Activated CD8-positive, alpha-beta memory T cell treated with anti-CD3 and anti-CD28 coated beads for 36 hours (primary cell): ENCODE measurements around the gene SOWAHC. TPM values are rescaled to one million over a fixed set of nuclear protein-coding genes. Genes with fewer than 3 reads are reported as not detected.
"Not testable (repeated sequence)": the region's sequence is repeated elsewhere in the genome, so short reads cannot be mapped to it uniquely, and the experiment has no call there.

Source experiments
- CTCF ChIA-PET: fragments of 350-600 bp; sonication (Branson Sonifier 250); formaldehyde crosslinking; loops from one replicate; lab custom pipeline; 2021; ENCODE audit warnings: antibody characterized with exemption; lab: Charles Lee
- POLR2A ChIA-PET: fragments of 350-600 bp; sonication (Branson Sonifier 250); formaldehyde crosslinking; loops from one replicate; lab custom pipeline; 2021; ENCODE audit warnings: antibody characterized with exemption; lab: Charles Lee
- total RNA-seq, 2 experiments: library from RNA; stranded (reverse); gene quantifications; one replicate each; pipeline ENCODE4 v1.2.3, GENCODE V29; 2021

SOWAHC gene, protein sequence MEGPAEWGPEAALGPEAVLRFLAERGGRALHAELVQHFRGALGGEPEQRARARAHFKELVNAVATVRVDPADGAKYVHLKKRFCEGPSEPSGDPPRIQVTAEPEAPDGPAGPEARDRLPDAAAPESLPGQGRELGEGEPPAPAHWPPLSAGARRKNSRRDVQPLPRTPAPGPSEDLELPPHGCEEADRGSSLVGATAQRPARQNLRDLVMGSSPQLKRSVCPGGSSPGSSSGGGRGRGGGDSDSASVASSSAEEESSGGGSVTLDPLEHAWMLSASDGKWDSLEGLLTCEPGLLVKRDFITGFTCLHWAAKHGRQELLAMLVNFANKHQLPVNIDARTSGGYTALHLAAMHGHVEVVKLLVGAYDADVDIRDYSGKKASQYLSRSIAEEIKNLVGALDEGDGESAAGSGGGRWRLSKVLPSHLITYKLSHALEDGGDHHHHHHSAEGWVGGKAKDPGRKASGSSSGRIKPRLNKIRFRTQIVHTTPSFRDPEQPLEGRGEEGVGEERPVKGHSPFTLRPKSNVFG
- total RNA-seq, result under 1 TPM; 0.06 to 0.19 TPM

DNA sequence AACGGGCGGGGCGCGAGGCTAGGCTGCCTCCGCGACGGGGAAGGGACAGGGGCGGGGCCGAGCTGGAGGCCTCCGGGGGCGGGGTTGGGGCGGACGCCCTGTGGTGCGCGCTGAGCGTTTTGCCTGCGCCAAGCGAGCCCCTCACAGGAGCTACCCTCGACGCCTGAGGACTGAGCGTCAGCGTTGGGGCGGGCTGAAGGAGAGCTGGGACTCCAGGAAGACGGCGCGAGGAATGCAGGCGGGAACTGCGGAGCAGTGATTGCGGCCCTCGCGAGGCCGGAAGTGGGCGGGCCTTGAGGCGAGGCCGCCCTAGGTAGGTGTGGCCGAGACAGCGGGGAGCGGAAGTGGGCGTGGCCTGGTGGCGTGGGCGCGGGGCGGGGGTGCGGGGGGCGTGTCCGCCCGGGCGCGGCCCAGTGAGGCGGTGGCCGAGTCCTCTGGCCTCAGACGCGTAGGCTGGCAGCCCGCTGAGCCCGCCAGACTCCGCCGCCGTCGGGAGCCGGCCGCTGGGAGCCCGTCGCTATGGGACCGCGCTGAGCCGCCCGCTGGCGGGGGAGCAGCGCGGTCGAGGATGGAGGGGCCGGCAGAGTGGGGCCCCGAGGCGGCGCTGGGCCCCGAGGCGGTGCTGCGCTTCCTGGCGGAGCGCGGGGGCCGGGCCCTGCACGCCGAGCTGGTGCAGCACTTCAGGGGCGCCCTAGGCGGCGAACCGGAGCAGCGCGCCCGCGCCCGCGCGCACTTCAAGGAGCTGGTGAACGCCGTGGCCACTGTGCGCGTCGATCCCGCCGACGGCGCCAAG lies at the start of gene SOWAHC, which contains the start of gene SEPTIN10:
SOWAHC (plus strand) TSS at position 443 of the 793 bp plus-strand sequence; CDS start at position 569, 126 bp downstream.
SEPTIN10 (minus strand) TSS at position 45 of the 793 bp plus-strand sequence. CDS start 139 bp downstream, outside the sequence.
- CTCF ChIA-PET, result no interaction called here

DNA sequence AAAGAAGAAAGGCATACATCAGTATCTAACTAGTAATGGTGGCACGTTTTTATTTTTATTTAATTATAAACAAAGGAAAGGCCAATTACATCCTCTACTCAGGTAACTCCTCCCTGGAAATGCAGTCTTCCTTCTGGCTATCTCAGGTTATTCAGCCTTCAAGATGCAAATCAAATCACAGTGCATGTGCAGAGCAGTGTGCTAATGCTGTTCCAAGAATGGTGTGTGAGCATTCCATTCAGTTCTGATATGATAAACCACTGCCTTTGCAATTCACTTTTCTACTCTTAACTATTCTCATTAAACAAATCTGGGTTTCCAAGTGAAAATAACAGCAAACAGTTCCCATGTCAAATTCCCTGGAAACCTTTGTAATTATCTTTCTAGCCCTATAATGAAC lies 38.8 kb upstream of the SOWAHC start:
- CTCF ChIA-PET, result no interaction called here
- POLR2A ChIA-PET, result no interaction called here

More for the DNA sequence above, at the start of gene SOWAHC, which contains the start of gene SEPTIN10:
- POLR2A ChIA-PET, result interaction anchor here (0.6 kb wide), 1 partner anchor 20 kb away, joined by 5 read pairs; no protein-coding TSS in a partner anchor

DNA sequence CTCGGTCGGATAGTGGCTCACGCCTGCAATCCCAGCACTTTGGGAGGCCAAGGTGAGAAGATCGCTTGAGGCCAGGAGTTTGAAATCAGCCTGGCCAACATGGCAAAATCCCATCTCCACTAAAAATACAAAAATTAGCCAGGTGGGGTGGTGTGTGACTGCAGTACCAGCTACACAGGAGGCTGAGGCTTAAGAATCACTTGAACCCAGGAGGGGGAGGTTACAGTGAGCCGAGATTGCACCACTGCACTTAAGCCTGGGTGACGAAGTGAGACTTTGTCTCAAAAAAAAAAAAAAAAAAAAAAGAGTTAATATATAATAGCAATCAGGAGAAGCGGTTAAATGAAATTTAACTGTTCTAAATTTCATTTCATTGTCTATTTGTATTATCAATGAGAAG lies 36.5 kb upstream of the SOWAHC start:
- POLR2A ChIA-PET, CTCF ChIA-PET: not testable (repeated sequence)

DNA sequence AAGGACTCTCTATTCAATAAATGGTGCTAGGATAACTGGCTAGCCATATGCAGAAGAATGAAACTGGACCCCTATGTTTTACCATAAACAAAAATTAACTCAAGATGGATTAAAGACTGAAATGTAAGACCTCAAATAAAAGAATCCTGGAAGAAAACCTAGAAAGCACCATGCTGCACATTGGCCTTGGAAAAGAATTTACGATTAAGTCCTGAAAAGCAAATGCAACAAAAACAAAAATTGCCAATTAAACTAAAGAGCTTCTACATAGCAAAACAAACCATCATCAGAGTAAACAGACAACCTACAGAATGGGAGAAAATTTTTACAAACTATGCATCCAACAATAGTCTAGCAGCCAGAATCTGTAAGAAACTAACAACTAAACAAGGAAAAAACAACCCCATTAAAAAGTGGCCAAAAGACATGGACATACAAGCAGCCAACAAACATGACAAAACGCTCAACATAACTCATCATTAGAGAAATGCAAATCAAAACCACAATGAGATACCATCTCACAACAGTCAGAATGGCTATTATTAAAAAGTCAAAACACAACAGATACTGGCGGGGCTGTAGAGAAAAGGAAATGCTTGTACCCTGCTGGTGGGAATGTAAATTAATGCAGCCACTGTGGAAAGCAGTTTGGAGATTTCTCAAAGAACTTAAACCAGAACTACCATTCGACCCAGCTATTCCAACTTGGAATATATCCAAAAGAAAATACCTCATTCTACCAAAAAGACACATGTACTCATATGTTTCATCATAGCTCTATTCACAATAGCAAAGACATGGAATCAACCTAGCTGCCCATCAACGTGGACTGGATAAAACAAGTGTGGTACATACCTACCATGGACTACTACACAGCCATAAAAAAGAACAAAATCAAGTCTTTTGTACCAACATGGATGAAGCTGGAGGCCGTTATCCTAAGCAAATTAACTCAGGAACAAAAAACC lies 31.0 kb upstream of the SOWAHC start:
- ChIA-PET POLR2A (no interaction called here), CTCF (no interaction called here)

DNA sequence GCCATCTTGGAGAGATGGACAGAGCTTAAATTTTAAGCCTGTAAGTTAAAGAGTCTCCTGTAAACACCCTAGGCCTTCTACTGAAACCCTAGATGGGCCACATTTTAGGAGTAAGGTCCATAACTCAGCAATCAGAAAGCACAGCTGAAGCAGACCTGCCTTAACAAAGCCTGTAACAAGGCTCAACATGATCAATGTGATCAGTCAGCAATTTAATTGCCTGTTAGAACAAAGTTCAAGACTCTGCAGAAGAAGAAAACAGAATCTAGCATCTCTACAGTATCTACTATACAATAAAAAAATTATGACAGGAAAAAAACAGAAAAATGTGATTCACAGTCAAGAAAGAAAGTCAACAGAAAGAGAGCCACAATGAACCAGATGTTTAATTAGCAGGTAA lies 27.5 kb upstream of the SOWAHC start:
- CTCF ChIA-PET, result no interaction called here
- POLR2A ChIA-PET, result no interaction called here

DNA sequence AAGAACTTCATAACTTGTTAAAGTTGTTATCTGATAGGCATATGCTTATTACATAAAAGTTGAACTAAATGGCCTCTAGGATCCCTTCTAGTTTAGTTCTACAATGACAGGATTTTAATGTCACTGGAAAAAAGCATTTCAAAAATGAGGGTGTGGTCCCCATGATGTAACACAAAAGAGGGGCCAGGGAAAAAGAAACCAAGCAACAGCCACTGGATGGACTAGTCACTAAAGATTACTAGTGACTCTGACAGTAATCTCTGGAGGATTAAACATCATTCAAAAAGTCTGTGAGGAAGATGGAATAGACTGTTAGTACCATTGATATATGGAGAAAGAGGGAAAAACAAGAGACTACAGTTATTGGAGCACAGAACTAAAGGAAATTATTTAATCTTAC lies 23.0 kb upstream of the SOWAHC start:
- POLR2A ChIA-PET, result no interaction called here
- CTCF ChIA-PET, result no interaction called here

DNA sequence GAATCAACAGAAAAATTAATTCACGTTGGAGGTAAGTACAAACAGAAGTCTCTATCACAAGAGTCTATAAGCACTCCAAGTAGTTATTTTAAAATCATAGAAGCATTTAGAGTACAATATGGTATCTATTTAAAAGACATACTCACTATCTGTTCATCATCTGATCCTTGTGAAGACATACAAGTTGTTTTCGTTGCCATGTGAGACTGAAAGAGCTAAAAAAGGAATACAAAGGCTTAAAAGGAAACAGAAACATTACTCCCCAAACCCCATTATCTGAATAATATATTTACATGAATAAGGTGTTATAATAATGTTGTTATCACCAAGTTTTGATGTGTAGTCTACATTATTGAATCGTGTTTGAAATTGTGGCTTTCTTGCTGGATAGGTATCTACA lies 21.3 kb upstream of the SOWAHC start:
- POLR2A ChIA-PET, result no interaction called here
- CTCF ChIA-PET, result interaction anchor here (1.3 kb wide), 1 partner anchor 34 kb away, joined by 4 read pairs; no protein-coding TSS in a partner anchor

DNA sequence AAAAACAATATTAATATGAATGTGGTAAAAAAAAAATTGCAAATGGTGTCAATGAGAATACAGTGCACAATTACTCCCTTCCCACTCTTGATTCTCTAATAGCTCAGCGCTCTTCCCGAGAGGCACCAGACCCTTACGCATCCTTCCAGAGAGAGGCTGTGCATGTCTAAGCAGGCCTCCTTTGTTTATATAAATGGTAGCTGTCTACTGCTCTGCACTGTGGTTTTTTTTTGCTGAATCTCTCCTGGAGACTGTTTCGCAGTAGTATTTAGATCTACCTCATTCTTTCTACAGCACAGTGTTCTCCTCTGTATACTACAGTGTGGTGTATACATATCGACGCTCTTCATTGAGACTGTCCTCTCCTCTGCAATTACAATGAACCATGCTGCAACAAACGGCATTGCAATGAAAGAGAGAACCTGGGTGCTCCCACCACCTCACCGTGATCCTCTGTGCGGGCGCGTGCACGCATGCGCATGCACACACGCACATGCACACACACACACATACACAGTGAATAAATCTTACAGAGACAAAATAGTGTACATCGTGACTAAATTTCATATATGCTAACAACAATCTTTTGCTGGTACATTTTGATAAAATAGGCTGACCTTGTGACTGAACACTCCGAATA lies 19.8 kb upstream of the SOWAHC start:
- ChIA-PET CTCF (interaction anchor here (1.3 kb wide), 1 partner anchor 33 kb away, joined by 4 read pairs; no protein-coding TSS in a partner anchor), POLR2A (no interaction called here)

DNA sequence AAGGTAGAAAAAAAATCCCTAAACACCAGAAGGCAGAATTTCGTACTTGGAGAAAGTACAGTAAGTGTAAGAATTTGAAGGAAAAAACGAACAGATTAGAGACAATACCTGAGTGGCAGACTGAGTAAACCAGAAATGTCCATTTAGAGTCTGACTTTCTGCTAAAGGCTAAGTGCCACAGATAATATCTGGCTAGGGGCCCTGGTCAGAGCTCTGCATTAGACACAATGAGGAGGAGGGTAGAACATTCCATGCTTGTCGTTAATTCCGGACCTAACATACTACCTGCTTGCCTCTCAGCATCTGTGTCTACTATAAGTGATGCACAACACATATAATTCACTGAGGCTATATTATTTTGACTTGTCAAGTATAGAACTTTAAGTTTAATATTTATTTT lies 18.5 kb upstream of the SOWAHC start:
- CTCF ChIA-PET, result no interaction called here

DNA sequence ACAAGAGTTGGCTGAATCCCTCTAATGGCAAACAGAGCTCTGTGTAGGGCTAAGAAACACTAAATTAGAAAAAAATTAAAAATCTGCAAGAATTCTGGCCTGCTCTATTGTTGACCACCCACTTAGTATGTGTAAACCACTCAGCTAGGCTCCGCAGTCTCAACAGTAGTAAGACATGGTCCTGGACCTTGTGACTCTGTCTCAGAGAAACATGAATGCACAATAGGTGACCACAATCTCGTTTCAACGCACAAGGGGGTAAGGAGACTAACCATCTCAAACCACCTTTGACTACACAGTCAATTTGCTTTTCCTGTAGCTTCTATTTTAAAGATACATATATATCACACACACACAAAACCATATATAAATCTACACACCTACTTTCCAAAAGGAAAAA lies 16.9 kb upstream of the SOWAHC start:
- CTCF ChIA-PET, result no interaction called here
- POLR2A ChIA-PET, result no interaction called here

More for the DNA sequence above, 18.5 kb upstream of the SOWAHC start:
- POLR2A ChIA-PET, result no interaction called here

DNA sequence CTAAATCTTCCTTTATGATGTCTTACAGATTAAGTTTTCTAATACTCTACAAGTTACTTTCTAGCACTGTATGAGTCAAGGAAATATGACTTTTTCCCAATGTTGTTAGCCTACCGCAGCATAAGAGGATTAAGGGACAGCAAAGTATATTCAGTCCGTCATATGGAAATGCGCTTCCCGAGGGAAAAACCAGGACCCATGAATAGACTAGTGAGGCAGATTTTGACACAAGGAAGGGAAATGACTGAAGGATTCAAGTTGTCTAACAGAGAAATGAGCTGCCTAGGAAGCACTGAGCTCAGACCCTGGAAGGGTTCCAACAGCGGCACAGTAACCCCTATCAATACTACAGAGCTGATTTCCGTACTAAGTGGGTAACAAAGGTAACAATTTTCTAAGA lies 12.4 kb upstream of the SOWAHC start:
- CTCF ChIA-PET, result no interaction called here
- POLR2A ChIA-PET, result no interaction called here

DNA sequence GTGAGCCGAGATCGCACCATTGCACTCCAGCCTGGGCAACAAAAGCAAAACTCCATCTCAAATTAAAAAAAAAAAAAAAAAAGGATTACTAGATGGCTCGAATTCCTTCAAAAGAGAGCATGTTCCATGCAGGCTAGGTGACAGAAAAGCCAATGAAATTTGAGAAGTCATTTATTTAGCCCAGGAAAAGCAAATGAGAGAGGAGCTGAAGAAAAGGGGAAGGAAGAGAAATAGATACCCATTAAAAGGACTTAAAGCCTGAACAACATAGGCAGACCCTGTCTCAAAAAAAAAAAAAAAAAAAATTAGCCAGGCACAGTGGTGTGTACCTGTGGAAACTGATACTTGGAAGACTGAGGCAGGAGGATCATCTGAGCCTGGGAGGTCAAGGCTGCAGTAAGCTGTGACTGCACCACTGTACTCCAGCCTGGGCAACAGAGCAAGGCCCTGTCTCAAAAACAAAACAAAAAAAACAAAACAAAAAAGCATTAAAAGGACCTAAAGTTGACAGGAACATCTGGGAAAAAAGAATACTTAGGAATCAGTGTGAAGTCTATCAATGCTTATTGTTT lies 11.5 kb upstream of the SOWAHC start:
- CTCF ChIA-PET, result interaction anchor here (0.7 kb wide), 1 partner anchor 31 kb away, joined by 3 read pairs; no protein-coding TSS in a partner anchor
- POLR2A ChIA-PET, result no interaction called here

DNA sequence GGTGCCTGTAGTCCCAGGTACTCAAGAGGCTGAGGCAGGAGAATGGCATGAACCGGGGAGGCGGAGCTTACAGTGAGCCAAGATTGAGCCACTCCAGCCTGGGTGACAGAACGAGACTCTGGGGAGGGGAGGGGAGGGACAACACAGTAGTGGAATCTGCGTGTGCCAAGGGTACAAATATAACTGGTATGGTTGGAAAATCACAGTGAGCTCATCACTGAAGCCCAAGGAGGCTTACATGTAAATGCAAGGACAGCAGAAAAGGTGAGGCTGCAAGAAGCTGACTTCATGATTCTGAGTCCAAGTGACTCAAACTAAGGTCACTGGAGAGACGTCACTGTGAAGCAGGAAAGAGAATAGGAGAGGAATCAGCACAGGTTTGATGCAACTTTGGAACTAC lies 9.6 kb upstream of the SOWAHC start:
- CTCF ChIA-PET, result no interaction called here
- POLR2A ChIA-PET, result no interaction called here

DNA sequence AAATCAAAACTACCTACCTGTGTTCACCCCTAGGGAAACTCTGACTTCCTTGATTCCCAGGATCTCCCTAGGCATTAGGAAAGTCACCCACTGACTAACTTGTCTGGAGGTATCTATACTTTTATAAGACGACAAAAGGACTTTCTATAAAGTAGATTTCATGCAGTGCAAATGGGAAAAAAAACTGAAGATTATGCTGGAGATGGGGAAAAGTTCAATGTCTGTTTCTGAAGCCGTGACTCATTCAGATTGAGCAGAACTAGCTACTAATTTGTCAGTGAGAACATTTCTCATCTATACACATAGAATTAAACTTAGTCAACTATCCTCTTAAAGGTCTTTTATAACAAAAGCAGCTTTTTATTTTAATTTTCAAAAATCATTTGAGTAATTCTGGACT lies 6.4 kb upstream of the SOWAHC start:
- CTCF ChIA-PET, result interaction anchor here (2.0 kb wide), 1 partner anchor 61 kb away, joined by 5 read pairs; no protein-coding TSS in a partner anchor
- POLR2A ChIA-PET, result no interaction called here

DNA sequence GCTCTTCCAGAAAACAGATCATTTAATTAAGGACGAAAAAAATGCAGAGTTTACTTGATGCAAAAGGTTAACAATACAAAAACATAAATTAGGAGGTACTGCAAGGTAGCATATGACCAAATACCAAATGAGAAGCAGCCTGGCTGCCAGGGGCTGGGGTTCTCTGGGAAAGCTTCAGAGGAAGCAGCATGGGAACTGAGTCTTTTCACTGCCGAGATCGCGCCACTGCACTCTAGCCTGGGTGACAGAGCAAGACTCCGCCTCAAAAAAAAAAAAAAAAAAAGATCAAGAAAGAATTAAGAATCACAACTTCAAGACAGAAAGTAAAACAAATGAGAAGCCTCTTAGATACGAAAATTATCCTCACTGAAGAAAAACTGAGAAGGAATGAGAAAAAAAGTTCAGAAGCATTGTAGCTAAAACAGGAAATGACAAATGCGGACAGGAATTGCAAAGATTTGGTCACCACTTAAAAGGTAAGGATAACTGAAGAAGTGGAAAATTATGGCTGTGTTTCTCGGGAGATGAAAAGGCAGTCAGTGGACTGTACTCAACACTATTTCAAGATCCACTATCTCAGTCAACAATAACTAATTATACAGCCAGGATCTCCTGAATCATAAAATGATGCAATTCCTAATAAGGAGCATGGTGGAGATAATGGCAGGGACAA lies 4.7 kb upstream of the SOWAHC start:
- ChIA-PET POLR2A (no interaction called here), CTCF (interaction anchor here (0.7 kb wide), 1 partner anchor 52 kb away, joined by 3 read pairs; no protein-coding TSS in a partner anchor)

DNA sequence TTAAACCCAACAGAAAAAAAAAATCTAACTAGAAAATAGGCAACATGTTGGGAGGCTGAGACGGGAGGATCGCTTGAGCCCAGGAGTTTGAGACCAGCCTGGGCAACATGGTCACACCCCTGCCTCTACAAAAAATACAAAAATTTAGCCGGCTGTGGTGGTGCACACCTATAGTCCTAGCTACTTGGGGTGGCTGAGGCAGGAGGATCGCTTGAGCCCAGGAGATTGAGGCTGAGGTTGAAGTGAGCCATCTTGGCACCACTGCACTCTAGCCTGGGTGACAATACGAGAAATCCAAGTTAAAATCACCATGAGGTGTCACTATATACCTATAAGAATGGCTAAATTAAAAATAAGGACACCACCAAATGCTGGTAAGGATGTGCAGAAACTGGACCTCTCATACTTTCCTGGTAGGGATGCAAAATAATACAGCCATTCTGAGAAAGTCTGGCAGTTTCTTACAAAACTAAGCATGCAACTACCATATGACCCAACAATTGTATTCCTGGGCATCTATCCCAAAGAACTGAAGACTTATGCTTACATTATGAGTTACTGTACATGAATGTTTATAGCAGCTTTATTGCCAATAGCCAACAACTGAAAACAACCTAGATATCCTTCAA lies 2.6 kb upstream of the SOWAHC start:
- CTCF ChIA-PET, result no interaction called here
- POLR2A ChIA-PET, result no interaction called here
